Fibroblast of mammary gland (primary cell): ENCODE data around the gene RETREG1.

Experiments used
- DNase-seq: peaks from one replicate; pipeline ENCODE4 v3.0.0-alpha.2; 2010; ENCODE audit warnings: low read depth
- H3K4me3 ChIP-seq: 2 replicates; pipeline ENCODE4 v1.5.1; 2011; ENCODE audit warnings: low read depth, mild to moderate bottlenecking, low read length, moderate library complexity; ENCODE audit not compliant: control insufficient read depth
- TF ChIP-seq, protein P1 (sequence below): conservative IDR thresholded peaks from 2 replicates; pipeline ENCODE4 v1.5.1; 2011; ENCODE audit warnings: low read depth, low read length, inconsistent platforms; ENCODE audit not compliant: control insufficient read depth, insufficient read depth

RETREG1 gene

DNA sequence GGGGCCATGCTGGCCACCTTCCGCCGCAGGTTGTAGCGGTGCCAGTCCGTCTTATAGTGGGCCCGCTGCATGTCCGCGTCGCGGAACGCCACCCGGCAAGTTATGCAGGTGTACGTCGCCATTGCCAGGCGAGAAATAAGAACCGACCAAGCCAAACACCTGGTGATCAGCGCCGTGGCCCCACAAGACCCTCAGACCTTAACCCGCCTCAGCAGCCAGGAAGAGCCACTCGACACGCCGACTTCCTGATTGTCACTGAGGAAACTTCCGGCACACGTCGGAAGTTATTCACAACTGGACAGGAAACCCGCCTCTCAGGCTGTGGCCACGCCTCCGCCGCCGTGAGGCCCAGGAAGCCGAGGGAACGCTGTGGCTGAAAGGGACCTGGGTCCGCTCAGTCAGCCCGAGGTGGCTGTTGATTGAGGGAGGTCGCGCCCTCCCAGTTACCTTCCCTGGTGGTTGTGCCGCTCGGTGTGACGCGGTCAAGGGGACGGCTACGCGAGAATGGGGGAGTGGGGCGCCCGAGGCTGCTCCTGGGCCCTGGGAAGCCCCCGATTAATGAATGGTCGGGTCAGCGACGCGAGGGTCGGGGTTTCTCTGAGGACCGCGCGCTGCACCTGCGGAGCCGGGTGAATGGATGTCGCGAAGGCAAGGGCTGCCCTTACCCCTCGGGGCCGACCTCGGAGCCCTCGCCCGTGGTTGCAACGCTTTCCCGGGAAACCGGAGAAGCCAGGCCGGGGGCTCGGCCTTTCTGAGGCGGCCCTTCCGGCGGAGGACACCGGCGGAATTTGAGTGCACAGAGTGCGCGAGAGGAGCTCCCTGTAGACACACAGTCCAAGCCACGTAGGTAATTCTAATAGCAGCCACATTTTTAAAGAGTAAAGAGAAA lies 151.0 kb downstream of the RETREG1 start, which contains the start of gene ZNF622:
ZNF622 (minus strand) TSS at position 257 of the 889 bp plus-strand sequence; CDS start at position 122, 135 bp downstream.
- DNase-seq: peak; percentile 88
- TF ChIP-seq, protein P1, sequence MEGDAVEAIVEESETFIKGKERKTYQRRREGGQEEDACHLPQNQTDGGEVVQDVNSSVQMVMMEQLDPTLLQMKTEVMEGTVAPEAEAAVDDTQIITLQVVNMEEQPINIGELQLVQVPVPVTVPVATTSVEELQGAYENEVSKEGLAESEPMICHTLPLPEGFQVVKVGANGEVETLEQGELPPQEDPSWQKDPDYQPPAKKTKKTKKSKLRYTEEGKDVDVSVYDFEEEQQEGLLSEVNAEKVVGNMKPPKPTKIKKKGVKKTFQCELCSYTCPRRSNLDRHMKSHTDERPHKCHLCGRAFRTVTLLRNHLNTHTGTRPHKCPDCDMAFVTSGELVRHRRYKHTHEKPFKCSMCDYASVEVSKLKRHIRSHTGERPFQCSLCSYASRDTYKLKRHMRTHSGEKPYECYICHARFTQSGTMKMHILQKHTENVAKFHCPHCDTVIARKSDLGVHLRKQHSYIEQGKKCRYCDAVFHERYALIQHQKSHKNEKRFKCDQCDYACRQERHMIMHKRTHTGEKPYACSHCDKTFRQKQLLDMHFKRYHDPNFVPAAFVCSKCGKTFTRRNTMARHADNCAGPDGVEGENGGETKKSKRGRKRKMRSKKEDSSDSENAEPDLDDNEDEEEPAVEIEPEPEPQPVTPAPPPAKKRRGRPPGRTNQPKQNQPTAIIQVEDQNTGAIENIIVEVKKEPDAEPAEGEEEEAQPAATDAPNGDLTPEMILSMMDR: no peak
- peak within 1 kb of the TSS; percentile 91 for H3K4me3 ChIP-seq

DNA sequence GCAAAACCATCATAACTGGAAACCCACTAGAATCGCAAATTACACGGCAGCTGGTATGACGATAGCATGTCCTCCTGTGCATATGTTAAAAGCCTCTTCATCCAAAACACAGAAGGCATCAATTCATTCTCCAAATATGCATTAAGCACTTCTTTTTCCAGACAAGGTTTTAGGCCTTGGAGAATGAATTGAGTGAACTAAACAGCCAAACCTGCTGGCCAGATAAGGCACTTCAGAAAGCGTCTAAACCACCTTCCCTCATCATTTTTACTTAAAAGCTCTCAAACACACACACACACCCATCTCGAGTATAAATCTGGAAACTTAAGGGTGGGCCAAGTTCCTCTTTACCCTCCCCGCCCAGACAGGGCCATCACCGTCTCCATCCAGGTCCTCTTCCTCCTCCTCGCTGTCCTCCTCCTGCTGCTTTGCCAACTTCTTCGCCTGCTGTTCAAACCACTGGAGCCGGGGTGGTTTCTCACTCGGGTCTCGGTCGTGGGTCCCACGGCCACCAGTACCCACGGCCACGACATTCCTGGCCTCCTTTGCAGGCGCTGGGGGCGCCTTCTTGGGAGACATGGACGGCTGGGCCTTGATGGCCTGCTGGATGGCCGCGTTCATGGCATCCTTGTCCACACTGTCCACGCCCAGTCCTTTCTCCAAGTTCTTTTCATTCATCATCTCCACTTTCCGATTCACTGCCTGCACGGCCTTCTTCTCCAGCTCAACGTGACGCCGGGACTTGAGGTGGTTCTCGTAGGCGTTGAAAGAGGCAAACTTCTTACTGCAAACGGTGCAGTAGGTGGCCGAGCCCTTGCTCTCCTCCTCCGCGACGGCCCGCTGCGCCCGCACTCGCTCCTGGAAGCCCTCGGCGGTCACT lies 151.9 kb downstream of the RETREG1 start:
- peak overlapping the region; percentile 91 for H3K4me3 ChIP-seq
- TF ChIP-seq, protein P1: no peak
- no peak for DNase-seq

DNA sequence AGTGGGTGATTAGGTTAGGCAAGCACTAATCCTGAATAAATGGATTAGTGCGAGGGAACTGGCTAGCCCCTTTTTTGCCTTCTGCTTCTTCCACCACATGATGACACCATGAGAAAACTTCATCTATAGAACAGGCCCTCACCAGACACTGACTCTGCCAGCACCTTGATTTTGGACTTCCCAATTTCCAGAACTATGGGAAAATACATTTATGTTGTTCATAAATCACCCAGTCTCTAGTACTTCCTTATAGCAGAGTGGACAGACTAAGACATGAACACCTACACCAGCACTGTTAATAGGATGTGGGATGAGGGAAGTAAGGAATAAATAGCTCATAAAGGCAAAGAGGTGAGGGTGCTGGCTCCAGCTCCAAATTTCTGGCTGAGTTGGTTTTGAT lies 152.6 kb downstream of the RETREG1 start:
- TF ChIP-seq, protein P1: no peak
- no peak for DNase-seq
- H3K4me3 ChIP-seq: peak overlapping the region; percentile 91

DNA sequence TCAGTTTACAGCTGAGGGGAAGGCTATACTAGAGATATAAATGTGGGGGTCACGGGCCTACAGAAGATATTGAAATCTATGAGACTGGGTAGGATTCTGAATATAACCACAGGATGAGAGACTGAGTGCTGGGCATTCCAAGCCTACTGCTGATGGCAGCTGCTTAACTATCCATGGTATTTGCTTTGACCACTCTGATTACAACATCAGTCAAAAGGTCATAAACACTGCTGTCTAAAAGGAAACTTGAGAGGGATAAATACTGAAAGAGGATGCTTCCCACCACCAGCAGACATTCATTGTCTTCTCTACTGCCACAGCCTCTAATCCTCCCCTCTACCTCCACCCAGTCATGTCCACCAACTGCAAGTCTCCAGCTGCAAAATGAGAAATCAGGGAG lies 155.0 kb downstream of the RETREG1 start:
- peak; percentile 82 for DNase-seq
- TF ChIP-seq, protein P1: no peak
- no peak overlapping the region for H3K4me3 ChIP-seq

DNA sequence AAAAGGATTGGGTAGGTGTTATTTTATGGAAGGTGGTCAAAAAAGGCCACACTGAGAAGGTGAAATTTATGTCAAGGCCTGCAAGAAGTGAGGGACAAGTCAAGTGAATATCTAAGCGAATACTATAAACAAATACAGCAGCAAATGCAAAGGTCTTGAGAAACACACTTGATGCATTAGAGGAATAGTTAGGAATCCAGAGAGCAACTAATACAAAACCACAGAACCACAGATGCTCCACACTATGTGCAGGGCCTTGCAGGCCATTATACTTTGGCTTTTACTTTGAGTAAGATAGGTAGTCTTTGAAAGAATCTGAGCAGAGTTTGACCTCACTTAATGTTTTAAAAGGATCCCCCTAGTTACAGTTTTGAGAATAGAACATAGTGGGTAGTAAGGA lies 155.8 kb downstream of the RETREG1 start:
- no peak overlapping the region for H3K4me3 ChIP-seq
- DNase-seq: peak; percentile 44
- TF ChIP-seq, protein P1: no peak

DNA sequence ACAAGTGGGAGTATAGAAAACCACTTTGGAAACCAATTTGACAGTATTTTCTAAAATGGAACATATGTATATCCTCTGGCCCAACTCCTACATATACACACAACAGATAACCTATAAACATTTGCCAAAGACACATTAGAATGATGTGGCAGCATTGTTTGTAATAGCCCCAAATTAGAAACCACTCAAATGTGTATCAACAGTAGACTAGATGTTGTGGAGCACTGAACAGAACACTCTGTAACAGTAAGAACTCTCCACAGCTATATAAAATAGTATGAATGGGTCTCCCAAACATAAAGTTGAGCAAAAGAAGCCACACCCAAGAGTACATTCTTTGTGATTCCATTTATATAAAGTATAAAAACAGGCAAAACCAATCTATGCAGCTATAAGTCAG lies 157.3 kb downstream of the RETREG1 start:
- TF ChIP-seq, protein P1: no peak
- H3K4me3 ChIP-seq: no peak overlapping the region
- DNase-seq: no peak
